IMR-90 (cell line): ENCODE measurements around the gene PRKCE. TPM values are rescaled to one million over a fixed set of nuclear protein-coding genes. Genes with fewer than 3 reads are reported as not detected.

ENCODE experiments used
- ATAC-seq: fragments of 200-7000 bp; cut with Tn5 transposase; 2 replicates; pipeline ENCODE4 v1.9.1; 2020; ENCODE audit warnings: low read depth, mild to moderate bottlenecking, moderate library complexity
- BruUV-seq: library from RNA; stranded (reverse); fragments of 400-500 nt; replicated peaks from 2 replicates; lab custom pipeline; 2021; lab: Mats Ljungman, UMichigan
- CTCF ChIA-PET: fragments of 300-600 bp; formaldehyde crosslinking; extraction: SDS; loops from one replicate; lab custom pipeline; 2021; ENCODE audit warnings: antibody characterized with exemption; lab: Yijun Ruan, JAX
- POLR2A ChIA-PET: fragments of 300-600 bp; sonication (Branson Sonifier 250); formaldehyde crosslinking; loops from one replicate; lab custom pipeline; 2022; ENCODE audit warnings: antibody characterized with exemption; ENCODE audit not compliant: unreplicated experiment; lab: Charles Lee
- DNase-seq: peaks from one replicate; pipeline ENCODE4 v3.0.0; 2013
- H2AFZ ChIP-seq: replicated peaks from 2 replicates; pipeline ENCODE3; 2013; ENCODE audit warnings: low read length, mild to moderate bottlenecking; ENCODE audit not compliant: poor library complexity
- H2AK5ac ChIP-seq: 2 replicates; pipeline ENCODE4 v1.6.1; 2013; ENCODE audit warnings: low read depth, low read length, inconsistent platforms
- H2AK9ac ChIP-seq: replicated peaks from 2 replicates; pipeline ENCODE3; 2013; ENCODE audit warnings: mild to moderate bottlenecking, low read depth, low read length, moderate library complexity; ENCODE audit not compliant: poor library complexity
- H2BK120ac ChIP-seq: 2 replicates; pipeline ENCODE4 v1.6.1; 2013; ENCODE audit warnings: low read depth, low read length, inconsistent platforms
- H2BK15ac ChIP-seq: 3 replicates; pipeline ENCODE4 v1.6.1; 2013; ENCODE audit warnings: low read depth, low read length, inconsistent platforms
- H2BK20ac ChIP-seq: 2 replicates; pipeline ENCODE4 v1.6.1; 2013; ENCODE audit warnings: low read depth, mild to moderate bottlenecking, inconsistent platforms, low read length, moderate library complexity
- H2BK5ac ChIP-seq: 2 replicates; pipeline ENCODE4 v1.6.1; 2013; ENCODE audit warnings: mild to moderate bottlenecking, low read depth, low read length, inconsistent platforms; ENCODE audit not compliant: poor library complexity, severe bottlenecking
- H3K14ac ChIP-seq: replicated peaks from 2 replicates; pipeline ENCODE4 v1.6.1; 2013; ENCODE audit warnings: low read depth, low read length, inconsistent platforms
- H3K18ac ChIP-seq: 2 replicates; pipeline ENCODE4 v1.6.1; 2013; ENCODE audit warnings: low read depth, low read length, control low read depth
- H3K23ac ChIP-seq: 2 replicates; pipeline ENCODE4 v1.6.1; 2013; ENCODE audit warnings: low read depth, low read length, inconsistent platforms
- H3K27ac ChIP-seq: 2 replicates; pipeline ENCODE4 v1.5.1; 2013; ENCODE audit warnings: mild to moderate bottlenecking, control low read depth, low read length; ENCODE audit not compliant: insufficient read depth
- H3K27me3 ChIP-seq: 2 replicates; pipeline ENCODE4 v1.6.1; 2013; ENCODE audit warnings: low read length; ENCODE audit not compliant: control insufficient read depth, insufficient read depth
- H3K36me3 ChIP-seq: 2 replicates; pipeline ENCODE4 v1.6.1; 2013; ENCODE audit warnings: low read length, mixed read lengths; ENCODE audit not compliant: control insufficient read depth, insufficient read depth
- H3K4ac ChIP-seq: 2 replicates; pipeline ENCODE4 v1.6.1; 2013; ENCODE audit warnings: low read depth, low read length, inconsistent platforms
- H3K4me1 ChIP-seq: 2 replicates; pipeline ENCODE4 v1.6.1; 2013; ENCODE audit warnings: low read length, mixed read lengths; ENCODE audit not compliant: control insufficient read depth, insufficient read depth
- H3K4me2 ChIP-seq: 2 replicates; pipeline ENCODE4 v1.6.1; 2013; ENCODE audit warnings: low read depth, mild to moderate bottlenecking, control low read depth, low read length, moderate library complexity
- H3K4me3 ChIP-seq: 2 replicates; pipeline ENCODE4 v1.5.1; 2013; ENCODE audit warnings: low read depth, mild to moderate bottlenecking, control low read depth, low read length, moderate library complexity; ENCODE audit not compliant: insufficient read depth
- H3K56ac ChIP-seq: 2 replicates; pipeline ENCODE4 v1.6.1; 2013; ENCODE audit warnings: low read length, inconsistent platforms; ENCODE audit not compliant: insufficient read depth; ENCODE audit errors: extremely low read depth
- H3K79me1 ChIP-seq, 2 experiments: 2 replicates each; pipeline ENCODE4 v1.6.1; 2013; ENCODE audit warnings: low read length in 2 of 2, inconsistent platforms in 1 of 2, low read depth in 1 of 2
- H3K9ac ChIP-seq: 2 replicates; pipeline ENCODE4 v1.6.1; 2013; ENCODE audit warnings: low read depth, low read length, control low read depth
- H3K9me1 ChIP-seq: 2 replicates; pipeline ENCODE4 v1.6.1; 2013; ENCODE audit warnings: low read length, inconsistent platforms; ENCODE audit not compliant: insufficient read depth
- H3K9me3 ChIP-seq: 2 replicates; pipeline ENCODE4 v1.6.1; 2013; ENCODE audit warnings: low read length; ENCODE audit not compliant: control insufficient read depth, insufficient read depth
- H4K20me1 ChIP-seq: 2 replicates; pipeline ENCODE4 v1.6.1; 2013; ENCODE audit warnings: low read length, inconsistent platforms; ENCODE audit not compliant: insufficient read depth
- H4K5ac ChIP-seq: 2 replicates; pipeline ENCODE4 v1.6.1; 2013; ENCODE audit warnings: mild to moderate bottlenecking, low read depth, low read length, control low read depth
- H4K8ac ChIP-seq, 2 experiments: 2 replicates each; pipeline ENCODE4 v1.6.1; 2013; ENCODE audit warnings: low read depth in 2 of 2, low read length in 2 of 2, control low read depth in 1 of 2, inconsistent platforms in 1 of 2
- H4K91ac ChIP-seq: 2 replicates; pipeline ENCODE4 v1.6.1; 2013; ENCODE audit warnings: low read depth, low read length, inconsistent platforms; ENCODE audit not compliant: insufficient read depth
- BHLHE40 ChIP-seq: fragments of 150-350 bp; IDR thresholded peaks from 2 replicates; pipeline ENCODE4 v1.6.1; 2016; ENCODE audit warnings: mild to moderate bottlenecking, low read depth, low read length
- CEBPB ChIP-seq: IDR thresholded peaks from 2 replicates; pipeline ENCODE4 v1.6.1; 2012; ENCODE audit warnings: low read depth, low read length, improper control_type of control experiment
- CHD1 ChIP-seq: IDR thresholded peaks from 2 replicates; pipeline ENCODE4 v1.6.1; 2012; ENCODE audit warnings: low read depth, low read length, improper control_type of control experiment
- FOS ChIP-seq: fragments of 150-350 bp; IDR thresholded peaks from 2 replicates; pipeline ENCODE4 v1.6.1; 2016; ENCODE audit warnings: low read depth, low read length
- MAFK ChIP-seq: IDR thresholded peaks from 2 replicates; pipeline ENCODE4 v1.6.1; 2012; ENCODE audit warnings: low read depth, low read length, improper control_type of control experiment
- MAZ ChIP-seq: IDR thresholded peaks from 2 replicates; pipeline ENCODE4 v1.6.1; 2012; ENCODE audit warnings: low read depth, mild to moderate bottlenecking, low read length, improper control_type of control experiment, moderate library complexity, borderline replicate concordance
- MXI1 ChIP-seq: IDR thresholded peaks from 2 replicates; pipeline ENCODE4 v1.6.1; 2012; ENCODE audit warnings: low read depth, mild to moderate bottlenecking, low read length, moderate library complexity, borderline replicate concordance
- NFE2L2 ChIP-seq: fragments of 150-350 bp; IDR thresholded peaks from 2 replicates; pipeline ENCODE4 v1.6.1; 2016; ENCODE audit warnings: low read depth, mild to moderate bottlenecking, low read length
- POLR2A ChIP-seq: IDR thresholded peaks from 2 replicates; pipeline ENCODE4 v1.6.1; 2012; ENCODE audit warnings: mild to moderate bottlenecking, low read depth, low read length
- RAD21 ChIP-seq: IDR thresholded peaks from 2 replicates; pipeline ENCODE4 v1.6.1; 2012; ENCODE audit warnings: low read length, improper control_type of control experiment
- RCOR1 ChIP-seq: IDR thresholded peaks from 2 replicates; pipeline ENCODE4 v1.6.1; 2012; ENCODE audit warnings: mild to moderate bottlenecking, low read length, improper control_type of control experiment; ENCODE audit not compliant: insufficient replicate concordance
- RFX5 ChIP-seq: IDR thresholded peaks from 2 replicates; pipeline ENCODE4 v1.8.0; 2012; ENCODE audit warnings: low read depth, mild to moderate bottlenecking, low read length, moderate library complexity
- SMC3 ChIP-seq: fragments of 150-350 bp; IDR thresholded peaks from 2 replicates; pipeline ENCODE4 v1.6.1; 2016; ENCODE audit warnings: low read depth, mild to moderate bottlenecking, antibody characterized with exemption, low read length, moderate library complexity
- WGBS, 2 experiments: methylation state at CpG; one replicate each; pipeline versions ENCODE4 v1.1.5 to v1.1.7; 2013; ENCODE audit warnings: missing lambda C conversion rate in 2 of 2; ENCODE audit not compliant: insufficient read length in 1 of 2; ENCODE audit errors: extremely low coverage in 2 of 2; 5-methylcytosine and 5-hydroxymethylcytosine counted together
- dilution Hi-C: fragments of 300-500 bp; cut with HindIII; formaldehyde crosslinking; loops from one replicate; pipeline ENCODE4 v1.14.3; 2018; ENCODE audit warnings: low sequenced_read_pairs; ENCODE audit not compliant: unreplicated experiment
- in situ Hi-C: fragments of 300-500 bp; cut with MboI; formaldehyde crosslinking; loops from 3 replicates; pipeline ENCODE4 v1.14.3; 2019; ENCODE audit warnings: low sequenced_read_pairs, inconsistent platforms, mixed read lengths
- intact Hi-C: fragments of 100-400 bp; cut with micrococcal nuclease; formaldehyde crosslinking; loops from 2 replicates; pipeline ENCODE4 v1.10.0; 2022
- polyA plus RNA-seq, 3 experiments: library from polyadenylated mRNA; depleted of rRNA; stranded (reverse); fragments of >200 nt; gene quantifications; 2 replicates each; pipeline ENCODE4 v1.2.3, GENCODE V29; 2012; ENCODE audit warnings: low replicate concordance in 1 of 3
- total RNA-seq: library from RNA; depleted of rRNA; stranded (reverse); fragments of >200 nt; gene quantifications from 2 replicates; pipeline ENCODE4 v1.2.3, GENCODE V29; 2012
- TF ChIP-seq, protein P1 (sequence below): fragments of 150-350 bp; IDR thresholded peaks from 2 replicates; pipeline ENCODE4 v1.6.1; 2017; ENCODE audit warnings: mild to moderate bottlenecking, antibody characterized with exemption, low read length, low read depth
- TF ChIP-seq, protein P2 (sequence below): conservative IDR thresholded peaks from 2 replicates; pipeline ENCODE4 v1.5.1; 2012; ENCODE audit warnings: mild to moderate bottlenecking, low read depth, low read length, improper control_type of control experiment

The PRKCE gene
- total and polyA plus RNA-seq, 2 of the 4 experiments (the other 2 are of a cell fraction): 8.1 to 32.4 TPM

DNA sequence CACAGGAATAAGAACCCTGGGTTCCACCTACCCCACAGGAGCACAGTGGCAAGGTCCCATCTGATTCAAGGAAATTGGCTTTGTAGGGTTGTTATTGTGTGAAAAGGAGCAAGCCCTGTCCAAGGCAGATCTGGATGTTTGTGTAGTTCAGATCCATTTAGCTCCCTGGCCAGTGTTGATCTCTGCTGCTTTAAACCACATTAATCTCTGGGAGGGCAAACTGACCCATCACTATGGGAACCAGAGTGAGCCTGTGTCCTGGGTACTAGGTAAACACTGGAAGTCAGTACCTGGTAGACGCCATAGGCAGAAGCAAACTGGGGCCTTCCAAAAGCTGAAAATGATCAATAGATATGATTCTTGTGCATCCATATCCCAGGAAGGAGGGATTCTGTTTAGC, 374.2 kb downstream of the PRKCE start:
- H3K4me3 ChIP-seq: no peak overlapping the region
- no peak overlapping the region for H2BK120ac ChIP-seq
- H4K5ac ChIP-seq: no peak overlapping the region; the same call in 1 of the 2 replicates
- dilution Hi-C loops (no loop called here), intact Hi-C loops (no loop called here), in situ Hi-C loops (no loop called here)
- H4K20me1 ChIP-seq: no peaks in the 10 kb centered on the region
- DNase-seq: no peak
- H3K79me1 ChIP-seq: no peaks in the 10 kb centered on the region; a peak in 1 of 4 replicates
- H2AFZ ChIP-seq: no peak overlapping the region
- H4K8ac ChIP-seq: no peak overlapping the region
- no peak overlapping the region for H3K9ac ChIP-seq
- peak overlapping the region; percentile 27; the same call in 1 of the 2 replicates for H2AK5ac ChIP-seq
- 0 out of 2 replicates have a peak, but pooled peaks cover 2% of the 10 kb centered on the region for H3K9me3 ChIP-seq
- no peak overlapping the region for H3K56ac ChIP-seq
- TF ChIP-seq CEBPB (no peak), MXI1 (no peak), MAFK (no peak), MAZ (no peak), FOS (no peak), RAD21 (no peak), CHD1 (no peak), NFE2L2 (no peak), RCOR1 (no peak), BHLHE40 (no peak), RFX5 (no peak), SMC3 (no peak), POLR2A (no peak)
- TF ChIP-seq, protein P1, sequence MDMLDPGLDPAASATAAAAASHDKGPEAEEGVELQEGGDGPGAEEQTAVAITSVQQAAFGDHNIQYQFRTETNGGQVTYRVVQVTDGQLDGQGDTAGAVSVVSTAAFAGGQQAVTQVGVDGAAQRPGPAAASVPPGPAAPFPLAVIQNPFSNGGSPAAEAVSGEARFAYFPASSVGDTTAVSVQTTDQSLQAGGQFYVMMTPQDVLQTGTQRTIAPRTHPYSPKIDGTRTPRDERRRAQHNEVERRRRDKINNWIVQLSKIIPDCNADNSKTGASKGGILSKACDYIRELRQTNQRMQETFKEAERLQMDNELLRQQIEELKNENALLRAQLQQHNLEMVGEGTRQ: no peak
- TF ChIP-seq, protein P2, sequence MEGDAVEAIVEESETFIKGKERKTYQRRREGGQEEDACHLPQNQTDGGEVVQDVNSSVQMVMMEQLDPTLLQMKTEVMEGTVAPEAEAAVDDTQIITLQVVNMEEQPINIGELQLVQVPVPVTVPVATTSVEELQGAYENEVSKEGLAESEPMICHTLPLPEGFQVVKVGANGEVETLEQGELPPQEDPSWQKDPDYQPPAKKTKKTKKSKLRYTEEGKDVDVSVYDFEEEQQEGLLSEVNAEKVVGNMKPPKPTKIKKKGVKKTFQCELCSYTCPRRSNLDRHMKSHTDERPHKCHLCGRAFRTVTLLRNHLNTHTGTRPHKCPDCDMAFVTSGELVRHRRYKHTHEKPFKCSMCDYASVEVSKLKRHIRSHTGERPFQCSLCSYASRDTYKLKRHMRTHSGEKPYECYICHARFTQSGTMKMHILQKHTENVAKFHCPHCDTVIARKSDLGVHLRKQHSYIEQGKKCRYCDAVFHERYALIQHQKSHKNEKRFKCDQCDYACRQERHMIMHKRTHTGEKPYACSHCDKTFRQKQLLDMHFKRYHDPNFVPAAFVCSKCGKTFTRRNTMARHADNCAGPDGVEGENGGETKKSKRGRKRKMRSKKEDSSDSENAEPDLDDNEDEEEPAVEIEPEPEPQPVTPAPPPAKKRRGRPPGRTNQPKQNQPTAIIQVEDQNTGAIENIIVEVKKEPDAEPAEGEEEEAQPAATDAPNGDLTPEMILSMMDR: no peak
- H3K4ac ChIP-seq: 0 out of 2 replicates have a peak overlapping the region, but pooled peaks have one; percentile 4
- H3K4me1 ChIP-seq: peaks cover 3% of the 10 kb centered on the region
- H2BK15ac ChIP-seq: no peak overlapping the region
- H4K91ac ChIP-seq: peak overlapping the region; percentile 3; the same call in 1 of the 2 replicates
- H3K27ac ChIP-seq: no peak overlapping the region
- no peaks in the 10 kb centered on the region for H3K27me3 ChIP-seq
- no peak overlapping the region for H2AK9ac ChIP-seq
- 83% methylated on average over 1 of the region's 1 CpG; no CpG with 5 or more reads in 1 of the 2 experiments for WGBS, 2 experiments
- H3K9me1 ChIP-seq: no peaks in the 10 kb centered on the region
- BruUV-seq: no TSS peak
- H3K18ac ChIP-seq: no peak overlapping the region
- POLR2A ChIA-PET: no interaction called here
- no peak for ATAC-seq
- H3K14ac ChIP-seq: no peak overlapping the region
- H3K4me2 ChIP-seq: no peak overlapping the region
- CTCF ChIA-PET: interaction anchor here (0.7 kb wide), 1 partner anchor 32 kb away, joined by 3 read pairs; no protein-coding TSS in a partner anchor
- H2BK20ac ChIP-seq: 0 out of 2 replicates have a peak overlapping the region, but pooled peaks have one; percentile 20
- peaks cover 4% of the 10 kb centered on the region for H3K36me3 ChIP-seq
- H3K23ac ChIP-seq: no peak overlapping the region
- no peak overlapping the region for H2BK5ac ChIP-seq
